D721Med (cell line): ENCODE data around the gene SMG6.

Source experiments
- DNase-seq: peaks from one replicate; pipeline ENCODE4 v3.0.0; 2011; ENCODE audit warnings: low spot score; ENCODE audit not compliant: insufficient read length
- FAIRE-seq: peaks from 2 replicates; lab custom pipeline; 2011; peaks lifted over from hg19 to GRCh38; lab: Jason Lieb, UNC
- CTCF ChIP-seq: IDR thresholded peaks from 2 replicates; pipeline ENCODE4 v1.5.1; 2012; ENCODE audit warnings: mild to moderate bottlenecking, control low read depth; ENCODE audit not compliant: insufficient read depth; ENCODE audit errors: missing control alignments

Gene SMG6

GRCh38 chr17:2044263-2044894 is 259.2 kb downstream of the SMG6 start:
- DNase-seq (no peak), FAIRE-seq (no peak)
- no peak for TF ChIP-seq CTCF

- FAIRE-seq = no peak
- no peak for DNase-seq
- no peak for TF ChIP-seq CTCF
Observed at GRCh38 chr17:2043785-2044184, 259.8 kb downstream of the SMG6 start.

- TF ChIP-seq CTCF = no peak
- DNase-seq (no peak), FAIRE-seq (no peak)
Observed at GRCh38 chr17:2042933-2043332, 260.7 kb downstream of the SMG6 start.

GRCh38 chr17:2042390-2042847 is 261.2 kb downstream of the SMG6 start:
- FAIRE-seq = no peak
- DNase-seq = no peak
- no peak for TF ChIP-seq CTCF

GRCh38 chr17:2041561-2042389 is 261.8 kb downstream of the SMG6 start, which contains the start of gene OVCA2:
OVCA2 (plus strand) TSS chr17:2042022; CDS start chr17:2042048, 26 bp downstream.
- TF ChIP-seq CTCF = peak; percentile 39
- peak; percentile 86 for DNase-seq
- no peak for FAIRE-seq

- DNase-seq (no peak), FAIRE-seq (no peak)
- TF ChIP-seq CTCF = no peak
Observed at GRCh38 chr17:2040942-2041560, 262.5 kb downstream of the SMG6 start.
